ENCODE results near the gene DENND4A. TPM values are rescaled to one million over a fixed set of nuclear protein-coding genes. Genes with fewer than 3 reads are reported as not detected.
A peak's percentile ranks its signal among the peaks of the same experiment; 100 is the strongest.

DENND4A gene
- total RNA-seq, 2 donors from 2014 or later: 48.2 to 61.2 TPM

- Mint-ChIP-seq H3K27me3 (no peaks in the 10 kb centered on the region), H3K9me3 (no peaks in the 10 kb centered on the region), H3K36me3 (ENCODE audit: low read depth) (peaks cover 85% of the 10 kb centered on the region), H3K4me3 (no peak overlapping the region), H3K4me1 (no peaks in the 10 kb centered on the region), H3K27ac (peak overlapping the region; percentile 68)
- no peak for ATAC-seq (replicated peaks)
These were observed 60.2 kb downstream of the DENND4A start for GRCh38 chr15:65731926-65732325.

GRCh38 chr15:65730549-65731172 lies 61.4 kb downstream of the DENND4A start:
- ATAC-seq (replicated peaks): no peak
- Mint-ChIP-seq H3K9me3 (no peaks in the 10 kb centered on the region), H3K27me3 (no peaks in the 10 kb centered on the region), H3K27ac (no peak overlapping the region), H3K4me1 (no peaks in the 10 kb centered on the region), H3K36me3 (ENCODE audit: low read depth) (peaks cover 85% of the 10 kb centered on the region), H3K4me3 (no peak overlapping the region)

- H3K36me3 Mint-ChIP-seq (ENCODE audit: low read depth): peaks cover 93% of the 10 kb centered on the region
- H3K4me1 Mint-ChIP-seq: no peaks in the 10 kb centered on the region
- H3K27ac Mint-ChIP-seq: no peak overlapping the region
- no peaks in the 10 kb centered on the region for H3K27me3 Mint-ChIP-seq
- ATAC-seq (replicated peaks): no peak
- no peak overlapping the region for H3K4me3 Mint-ChIP-seq
- no peaks in the 10 kb centered on the region for H3K9me3 Mint-ChIP-seq
These were observed 67.5 kb downstream of the DENND4A start for GRCh38 chr15:65724464-65725215.

- Mint-ChIP-seq H3K9me3 (no peaks in the 10 kb centered on the region), H3K4me3 (no peak overlapping the region), H3K4me1 (no peaks in the 10 kb centered on the region), H3K36me3 (ENCODE audit: low read depth) (peaks cover 93% of the 10 kb centered on the region), H3K27me3 (no peaks in the 10 kb centered on the region), H3K27ac (no peak overlapping the region)
- ATAC-seq (replicated peaks): no peak
These were observed 68.2 kb downstream of the DENND4A start for GRCh38 chr15:65723876-65724275.

GRCh38 chr15:65722191-65722590 lies 69.9 kb downstream of the DENND4A start:
- H3K36me3 Mint-ChIP-seq (ENCODE audit: low read depth): peaks cover 96% of the 10 kb centered on the region
- H3K4me3 Mint-ChIP-seq: no peak overlapping the region
- no peaks in the 10 kb centered on the region for H3K4me1 Mint-ChIP-seq
- no peaks in the 10 kb centered on the region for H3K27me3 Mint-ChIP-seq
- no peak for ATAC-seq (replicated peaks)
- no peaks in the 10 kb centered on the region for H3K9me3 Mint-ChIP-seq
- H3K27ac Mint-ChIP-seq: no peak overlapping the region

- peaks cover 5% of the 10 kb centered on the region for H3K4me1 Mint-ChIP-seq
- no peak overlapping the region for H3K4me3 Mint-ChIP-seq
- no peak overlapping the region for H3K27ac Mint-ChIP-seq
- H3K9me3 Mint-ChIP-seq: no peaks in the 10 kb centered on the region
- H3K36me3 Mint-ChIP-seq (ENCODE audit: low read depth): peaks cover 88% of the 10 kb centered on the region
- H3K27me3 Mint-ChIP-seq: no peaks in the 10 kb centered on the region
- ATAC-seq (replicated peaks): peak; percentile 69
These were observed 79.7 kb downstream of the DENND4A start for GRCh38 chr15:65712415-65712814.

- H3K4me3 Mint-ChIP-seq: no peak overlapping the region
- H3K4me1 Mint-ChIP-seq: no peaks in the 10 kb centered on the region
- H3K36me3 Mint-ChIP-seq (ENCODE audit: low read depth): peaks cover 87% of the 10 kb centered on the region
- H3K27ac Mint-ChIP-seq: no peak overlapping the region
- H3K27me3 Mint-ChIP-seq: no peaks in the 10 kb centered on the region
- no peak for ATAC-seq (replicated peaks)
- no peaks in the 10 kb centered on the region for H3K9me3 Mint-ChIP-seq
These were observed 97.0 kb downstream of the DENND4A start for GRCh38 chr15:65695081-65695480.

- Mint-ChIP-seq H3K27me3 (no peaks in the 10 kb centered on the region), H3K4me1 (no peaks in the 10 kb centered on the region), H3K27ac (no peak overlapping the region), H3K9me3 (no peaks in the 10 kb centered on the region), H3K36me3 (ENCODE audit: low read depth) (peaks cover 97% of the 10 kb centered on the region), H3K4me3 (no peak overlapping the region)
- ATAC-seq (replicated peaks): no peak
These were observed 101.3 kb downstream of the DENND4A start for GRCh38 chr15:65690778-65691177.

GRCh38 chr15:65690173-65690572 lies 101.9 kb downstream of the DENND4A start:
- Mint-ChIP-seq H3K36me3 (ENCODE audit: low read depth) (peaks cover 91% of the 10 kb centered on the region), H3K4me3 (no peak overlapping the region), H3K27me3 (no peaks in the 10 kb centered on the region), H3K9me3 (no peaks in the 10 kb centered on the region), H3K4me1 (no peaks in the 10 kb centered on the region), H3K27ac (no peak overlapping the region)
- ATAC-seq (replicated peaks): peak; percentile 44

- H3K36me3 Mint-ChIP-seq (ENCODE audit: low read depth): peaks cover 74% of the 10 kb centered on the region
- no peak overlapping the region for H3K27ac Mint-ChIP-seq
- H3K27me3 Mint-ChIP-seq: no peaks in the 10 kb centered on the region
These were observed 103.6 kb downstream of the DENND4A start for GRCh38 chr15:65688462-65688861.

GRCh38 chr15:65682404-65682911 lies 109.6 kb downstream of the DENND4A start:
- H3K27ac Mint-ChIP-seq: peak overlapping the region; percentile 9
- peaks cover 16% of the 10 kb centered on the region for H3K36me3 Mint-ChIP-seq (ENCODE audit: low read depth)
- no peaks in the 10 kb centered on the region for H3K27me3 Mint-ChIP-seq
- no peaks in the 10 kb centered on the region for H3K9me3 Mint-ChIP-seq
- ATAC-seq (replicated peaks): peak; percentile 29
- H3K4me3 Mint-ChIP-seq: no peak overlapping the region
- H3K4me1 Mint-ChIP-seq: peaks cover 4% of the 10 kb centered on the region

More at GRCh38 chr15:65688462-65688861, 103.6 kb downstream of the DENND4A start:
- no peak for ATAC-seq (replicated peaks)
- Mint-ChIP-seq H3K4me3 (no peak overlapping the region), H3K4me1 (no peaks in the 10 kb centered on the region), H3K9me3 (no peaks in the 10 kb centered on the region)

- H3K4me1 Mint-ChIP-seq: peaks cover 4% of the 10 kb centered on the region
- no peaks in the 10 kb centered on the region for H3K27me3 Mint-ChIP-seq
- ATAC-seq (replicated peaks): no peak
- H3K4me3 Mint-ChIP-seq: no peak overlapping the region
- H3K9me3 Mint-ChIP-seq: no peaks in the 10 kb centered on the region
- peaks cover 12% of the 10 kb centered on the region for H3K36me3 Mint-ChIP-seq (ENCODE audit: low read depth)
- H3K27ac Mint-ChIP-seq: no peak overlapping the region
These were observed 111.5 kb downstream of the DENND4A start for GRCh38 chr15:65680544-65680943.

GRCh38 chr15:65676123-65676522 lies 116.0 kb downstream of the DENND4A start:
- Mint-ChIP-seq H3K9me3 (no peaks in the 10 kb centered on the region), H3K36me3 (ENCODE audit: low read depth) (peaks cover 53% of the 10 kb centered on the region), H3K27me3 (no peaks in the 10 kb centered on the region), H3K4me1 (no peaks in the 10 kb centered on the region), H3K4me3 (no peak overlapping the region), H3K27ac (no peak overlapping the region)
- no peak for ATAC-seq (replicated peaks)

- Mint-ChIP-seq H3K9me3 (no peaks in the 10 kb centered on the region), H3K4me3 (no peak overlapping the region), H3K27me3 (no peaks in the 10 kb centered on the region)
These were observed 116.5 kb downstream of the DENND4A start for GRCh38 chr15:65675551-65675950.

GRCh38 chr15:65666257-65666656 lies 125.8 kb downstream of the DENND4A start:
- Mint-ChIP-seq H3K4me3 (no peak overlapping the region), H3K27me3 (no peaks in the 10 kb centered on the region), H3K9me3 (no peaks in the 10 kb centered on the region), H3K27ac (no peak overlapping the region), H3K36me3 (ENCODE audit: low read depth) (peaks cover 98% of the 10 kb centered on the region), H3K4me1 (no peaks in the 10 kb centered on the region)
- ATAC-seq (replicated peaks): no peak

More at GRCh38 chr15:65675551-65675950, 116.5 kb downstream of the DENND4A start:
- ATAC-seq (replicated peaks): no peak
- Mint-ChIP-seq H3K27ac (no peak overlapping the region), H3K36me3 (ENCODE audit: low read depth) (peaks cover 59% of the 10 kb centered on the region), H3K4me1 (no peaks in the 10 kb centered on the region)

Measured in activated T-helper 17 cell treated with anti-CD3 and anti-CD28 coated beads, Interleukin-2, amount 50 U/mL, for 72 hours (primary cell).